ENCODE data around the gene CDH5. TPM values are rescaled to one million over a fixed set of nuclear protein-coding genes. Genes with fewer than 3 reads are reported as not detected.

The CDH5 gene
- total RNA-seq, 1 experiment from 2014 or later: 3.6 TPM

DNA sequence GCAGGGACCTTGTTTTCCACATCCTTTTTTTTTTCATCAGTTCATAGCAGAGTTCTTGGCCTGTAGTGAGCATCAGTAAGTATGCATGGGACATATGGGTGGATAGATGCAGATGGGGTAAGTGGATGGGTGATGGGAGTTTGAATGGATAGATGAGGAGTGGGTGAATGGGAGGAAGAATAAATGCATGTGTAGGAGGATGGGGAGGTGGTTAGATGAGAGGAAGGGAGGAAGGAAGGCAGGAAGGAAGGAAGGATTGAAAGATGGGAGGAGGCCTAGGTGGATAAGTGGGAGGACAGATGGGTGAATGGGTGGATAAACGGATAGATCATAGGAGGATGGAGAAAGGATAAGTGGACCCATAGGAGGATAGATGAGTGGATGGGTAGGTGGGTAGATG lies 56.7 kb downstream of the CDH5 start:
- ChIA-PET CTCF (no interaction called here), POLR2A (ENCODE audit: unreplicated experiment) (no interaction called here)
- H3K9me2 ChIP-seq (ENCODE audit: insufficient read depth): no peaks in the 10 kb centered on the region
- H4K20me1 ChIP-seq (ENCODE audit: insufficient read depth): no peaks in the 10 kb centered on the region
- no peak overlapping the region for H2AFZ ChIP-seq
- no peak overlapping the region for H3K27ac ChIP-seq
- no peaks in the 10 kb centered on the region for H3K4me1 ChIP-seq (replicated peaks; ENCODE audit: insufficient read depth)
- no peaks in the 10 kb centered on the region for H3K79me2 ChIP-seq (ENCODE audit: low read depth)
- intact Hi-C loops (cut with micrococcal nuclease; ENCODE audit: unreplicated experiment): no loop called here
- no peak for DNase-seq
- H3K9me3 ChIP-seq (ENCODE audit: insufficient read depth, low read depth): no peaks in the 10 kb centered on the region; the same call in 1 of the 2 replicates
- H3K36me3 ChIP-seq (ENCODE audit: low read depth): no peaks in the 10 kb centered on the region
- BruUV-seq (replicated peaks): no TSS peak
- H3K27me3 ChIP-seq (ENCODE audit: insufficient read depth, low read depth): 0 out of 2 replicates have a peak, but pooled peaks cover 3% of the 10 kb centered on the region
- no peak for TF ChIP-seq EZH2 (IDR thresholded peaks at IDR 0.05; ENCODE audit: low read depth)
- TF ChIP-seq, protein P1, sequence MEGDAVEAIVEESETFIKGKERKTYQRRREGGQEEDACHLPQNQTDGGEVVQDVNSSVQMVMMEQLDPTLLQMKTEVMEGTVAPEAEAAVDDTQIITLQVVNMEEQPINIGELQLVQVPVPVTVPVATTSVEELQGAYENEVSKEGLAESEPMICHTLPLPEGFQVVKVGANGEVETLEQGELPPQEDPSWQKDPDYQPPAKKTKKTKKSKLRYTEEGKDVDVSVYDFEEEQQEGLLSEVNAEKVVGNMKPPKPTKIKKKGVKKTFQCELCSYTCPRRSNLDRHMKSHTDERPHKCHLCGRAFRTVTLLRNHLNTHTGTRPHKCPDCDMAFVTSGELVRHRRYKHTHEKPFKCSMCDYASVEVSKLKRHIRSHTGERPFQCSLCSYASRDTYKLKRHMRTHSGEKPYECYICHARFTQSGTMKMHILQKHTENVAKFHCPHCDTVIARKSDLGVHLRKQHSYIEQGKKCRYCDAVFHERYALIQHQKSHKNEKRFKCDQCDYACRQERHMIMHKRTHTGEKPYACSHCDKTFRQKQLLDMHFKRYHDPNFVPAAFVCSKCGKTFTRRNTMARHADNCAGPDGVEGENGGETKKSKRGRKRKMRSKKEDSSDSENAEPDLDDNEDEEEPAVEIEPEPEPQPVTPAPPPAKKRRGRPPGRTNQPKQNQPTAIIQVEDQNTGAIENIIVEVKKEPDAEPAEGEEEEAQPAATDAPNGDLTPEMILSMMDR (conservative IDR thresholded peaks at IDR 0.05): no peak
- no peak overlapping the region for H3K4me3 ChIP-seq
- peaks cover 2% of the 10 kb centered on the region; the same call in 1 of the 2 replicates for H3F3A ChIP-seq (ENCODE audit: insufficient read depth, low read depth)
- no peak overlapping the region for H3K4me2 ChIP-seq

- POLR2A ChIA-PET (ENCODE audit: unreplicated experiment): no interaction called here
- no peaks in the 10 kb centered on the region for H3K79me2 ChIP-seq (ENCODE audit: low read depth)
- no peaks in the 10 kb centered on the region for H3K9me3 ChIP-seq (ENCODE audit: insufficient read depth, low read depth)
- no peak overlapping the region for H2AFZ ChIP-seq
- H3K9me2 ChIP-seq (ENCODE audit: insufficient read depth): no peaks in the 10 kb centered on the region
- CTCF ChIA-PET: interaction anchor here (0.6 kb wide), 1 partner anchor 48 kb away, joined by 8 read pairs; no protein-coding TSS in a partner anchor
- H3K27ac ChIP-seq: no peak overlapping the region
- no peaks in the 10 kb centered on the region for H3K4me1 ChIP-seq (replicated peaks; ENCODE audit: insufficient read depth)
- no peaks in the 10 kb centered on the region for H4K20me1 ChIP-seq (ENCODE audit: insufficient read depth)
- DNase-seq: no peak
- H3K4me2 ChIP-seq: no peak overlapping the region
- H3K4me3 ChIP-seq: no peak overlapping the region
- intact Hi-C loops (cut with micrococcal nuclease; ENCODE audit: unreplicated experiment): no loop called here
- H3F3A ChIP-seq (ENCODE audit: insufficient read depth, low read depth): peaks cover 8% of the 10 kb centered on the region; the same call in 1 of the 2 replicates
- TF ChIP-seq, protein P1 (conservative IDR thresholded peaks at IDR 0.05): no peak
- no peak for TF ChIP-seq EZH2 (IDR thresholded peaks at IDR 0.05; ENCODE audit: low read depth)
- no TSS peak for BruUV-seq (replicated peaks)
- 0 out of 2 replicates have a peak, but pooled peaks cover 3% of the 10 kb centered on the region for H3K27me3 ChIP-seq (ENCODE audit: insufficient read depth, low read depth)
- H3K36me3 ChIP-seq (ENCODE audit: low read depth): no peaks in the 10 kb centered on the region
Measured at GRCh38 chr16:66425651-66426050, 59.2 kb downstream of the CDH5 start.

GRCh38 chr16:66426112-66427035 lies 59.9 kb downstream of the CDH5 start:
- Histone ChIP-seq H4K20me1 (ENCODE audit: insufficient read depth) (no peaks in the 10 kb centered on the region), H3K36me3 (ENCODE audit: low read depth) (no peaks in the 10 kb centered on the region), H3K9me3 (ENCODE audit: insufficient read depth, low read depth) (no peaks in the 10 kb centered on the region), H3K4me3 (peak overlapping the region; percentile 45; the same call in 1 of the 2 replicates), H3K27ac (no peak overlapping the region), H3K4me2 (peak overlapping the region; percentile 66), H2AFZ (no peak overlapping the region), H3K27me3 (ENCODE audit: insufficient read depth, low read depth) (0 out of 2 replicates have a peak, but pooled peaks cover 3% of the 10 kb centered on the region), H3K79me2 (ENCODE audit: low read depth) (no peaks in the 10 kb centered on the region), H3K9me2 (ENCODE audit: insufficient read depth) (no peaks in the 10 kb centered on the region), H3K4me1 (replicated peaks; ENCODE audit: insufficient read depth) (no peaks in the 10 kb centered on the region), H3F3A (ENCODE audit: insufficient read depth, low read depth) (peaks cover 11% of the 10 kb centered on the region; the same call in 1 of the 2 replicates)
- intact Hi-C loops (cut with micrococcal nuclease; ENCODE audit: unreplicated experiment): no loop called here
- ChIA-PET POLR2A (ENCODE audit: unreplicated experiment) (no interaction called here), CTCF (no interaction called here)
- DNase-seq: no peak
- no peak for TF ChIP-seq EZH2 (IDR thresholded peaks at IDR 0.05; ENCODE audit: low read depth)
- TF ChIP-seq, protein P1 (conservative IDR thresholded peaks at IDR 0.05): no peak
- no TSS peak for BruUV-seq (replicated peaks)
